Mucosa of descending colon (tissue), 3 donors: Measurements from ENCODE around the gene SOWAHC. TPM values are rescaled to one million over a fixed set of nuclear protein-coding genes. Genes with fewer than 3 reads are reported as not detected.
A peak's percentile ranks its signal among the peaks of the same experiment; 100 is the strongest.

Experiments
- ATAC-seq: fragments of 200-7000 bp; cut with Tn5 transposase; one replicate; pipeline ENCODE4 v1.9.1; 2020; ENCODE audit warnings: mild to moderate bottlenecking, moderate library complexity
- DNase-seq, 3 donors: peaks; one replicate each; pipeline ENCODE4 v3.0.0-alpha.2; 2020
- H3K36me3 ChIP-seq: fragments of 200-600 bp; one replicate; pipeline ENCODE4 v1.8.0; 2021; ENCODE audit warnings: low read depth, mild to moderate bottlenecking
- H3K4me1 ChIP-seq: fragments of 200-600 bp; one replicate; pipeline ENCODE4 v1.8.0; 2021; ENCODE audit warnings: low read depth, mild to moderate bottlenecking
- H3K4me3 ChIP-seq: fragments of 200-600 bp; one replicate; pipeline ENCODE4 v1.8.0; 2021; ENCODE audit warnings: mild to moderate bottlenecking
- H3K9me3 ChIP-seq: fragments of 200-600 bp; one replicate; pipeline ENCODE4 v1.8.0; 2021; ENCODE audit warnings: mild to moderate bottlenecking
- CTCF ChIP-seq: fragments of 200-600 bp; IDR thresholded peaks from one replicate; pipeline ENCODE4 v1.8.0; 2022; ENCODE audit warnings: antibody characterized with exemption, mild to moderate bottlenecking
- intact Hi-C, 2 donors: fragments of 100-400 bp; cut with DNase I in 1 of 2; cut with micrococcal nuclease in 1 of 2; formaldehyde crosslinking; loops; one replicate each; pipeline versions ENCODE4 v1.11.0 to v1.11.1; 2022; cut with DNase I, micrococcal nuclease
- total RNA-seq, 3 donors: library from RNA; stranded (reverse); fragmentation: NEBNext Ultra II Directional in 2 of 3; extraction: Animal tissue kit (Norgen Biotek cat#: 25700) in 2 of 3; gene quantifications; one replicate each; pipeline versions ENCODE4 v1.2.1 to v1.2.4, GENCODE V29; 2021 to 2023
- donor health status: DM: no; HTN: no; CAD: no; lungs with moderate emphysema.
- donor health status: DM: no; HTN: no; CAD: no.
- donor health status: DM: no; HTN: yes; CAD: no.

Gene SOWAHC
- total RNA-seq, 3 donors from 2014 or later = 30.2 to 44.0 (median 35.8) TPM

GRCh38 chr2:109631741-109632140, 17.6 kb downstream of the SOWAHC start:
- ATAC-seq (no peak), DNase-seq (no peak)
- no peak overlapping the region for H3K4me3 ChIP-seq
- TF ChIP-seq CTCF = no peak
- intact Hi-C loops = no loop called here
- H3K9me3 ChIP-seq = no peaks in the 10 kb centered on the region
- H3K36me3 ChIP-seq = no peaks in the 10 kb centered on the region
- H3K4me1 ChIP-seq = no peaks in the 10 kb centered on the region

GRCh38 chr2:109632158-109632789, 18.1 kb downstream of the SOWAHC start:
- Histone ChIP-seq H3K9me3 (no peaks in the 10 kb centered on the region), H3K4me1 (no peaks in the 10 kb centered on the region), H3K4me3 (no peak overlapping the region), H3K36me3 (no peaks in the 10 kb centered on the region)
- ATAC-seq (peak; percentile 70), DNase-seq (peak in 1 of 3 donors; percentile 13)
- intact Hi-C loops = no loop called here
- no peak for TF ChIP-seq CTCF

DNA sequence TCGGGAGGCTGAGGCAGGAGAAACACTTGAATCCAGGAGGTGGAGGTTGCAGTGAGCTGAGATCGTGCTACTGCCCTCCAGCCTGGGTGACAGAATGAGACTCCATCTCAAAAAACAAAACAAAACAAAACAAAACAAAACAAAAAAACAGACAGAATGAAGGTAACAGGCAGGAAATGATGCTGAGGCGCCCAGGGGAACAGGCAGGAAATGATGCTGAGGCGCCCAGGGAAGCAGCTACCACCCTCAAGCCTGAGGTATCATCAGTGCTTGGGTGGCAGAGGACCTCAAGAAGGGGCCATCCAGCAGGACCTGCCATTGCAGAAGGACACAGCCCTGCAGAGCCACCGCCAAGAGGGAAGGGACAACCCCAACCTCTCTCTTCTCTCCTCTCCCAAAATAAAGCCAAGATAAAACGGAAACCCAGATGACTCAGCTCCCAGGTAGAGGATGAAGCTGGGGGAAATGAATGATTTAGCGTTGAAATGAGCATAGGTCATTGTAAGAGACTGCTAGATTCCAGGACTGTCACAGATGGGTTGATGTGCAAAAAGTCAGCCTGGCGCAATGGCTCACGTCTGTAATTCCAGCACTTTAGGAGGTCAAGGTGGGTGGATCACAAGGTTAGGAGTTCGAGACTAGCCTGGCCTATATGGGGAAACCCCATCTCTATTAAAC, 19.3 kb downstream of the SOWAHC start:
- intact Hi-C loops = no loop called here
- no peak for DNase-seq
- TF ChIP-seq CTCF = no peak
- no peaks in the 10 kb centered on the region for H3K9me3 ChIP-seq
- no peak overlapping the region for H3K4me3 ChIP-seq
- no peaks in the 10 kb centered on the region for H3K4me1 ChIP-seq
- no peak for ATAC-seq
- H3K36me3 ChIP-seq = no peaks in the 10 kb centered on the region

- intact Hi-C loops = no loop called here
- Histone ChIP-seq H3K36me3 (no peaks in the 10 kb centered on the region), H3K4me3 (no peak overlapping the region), H3K4me1 (no peaks in the 10 kb centered on the region), H3K9me3 (no peaks in the 10 kb centered on the region)
- ATAC-seq = no peak
- no peak for DNase-seq
- no peak for TF ChIP-seq CTCF
These were observed 21.5 kb downstream of the SOWAHC start for GRCh38 chr2:109635426-109636304.

DNA sequence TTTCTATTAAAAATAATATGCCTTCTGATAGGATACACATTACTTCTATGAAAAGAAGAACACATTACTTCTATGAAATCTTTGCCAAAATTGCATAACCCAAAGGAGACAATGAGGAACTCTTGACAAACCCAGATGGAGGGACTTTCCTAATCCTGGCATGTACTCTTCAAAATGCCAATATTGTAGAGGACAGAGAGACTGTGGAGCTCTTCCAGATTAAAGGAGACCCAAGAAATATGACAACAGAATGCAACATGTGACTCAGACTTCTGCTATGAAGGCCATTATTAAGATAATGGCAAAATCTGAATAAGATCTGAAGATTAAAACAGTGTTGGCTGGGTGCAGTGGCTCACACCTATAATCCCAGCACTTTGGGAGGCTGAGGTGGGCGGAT, 22.2 kb downstream of the SOWAHC start:
- Histone ChIP-seq H3K36me3 (no peaks in the 10 kb centered on the region), H3K4me1 (no peaks in the 10 kb centered on the region), H3K4me3 (no peak overlapping the region), H3K9me3 (no peaks in the 10 kb centered on the region)
- ATAC-seq (no peak), DNase-seq (no peak)
- intact Hi-C loops = no loop called here
- TF ChIP-seq CTCF = no peak
